ENCODE data around the gene FBXO36. TPM values are rescaled to one million over a fixed set of nuclear protein-coding genes. Genes with fewer than 3 reads are reported as not detected.

Gene FBXO36
- total and polyA plus RNA-seq, 10 of the 15 experiments (the other 5 are each of a cell fraction or from before 2014, with no cell fraction given), result 0.79 to 2.7 (median 1.3) TPM

DNA sequence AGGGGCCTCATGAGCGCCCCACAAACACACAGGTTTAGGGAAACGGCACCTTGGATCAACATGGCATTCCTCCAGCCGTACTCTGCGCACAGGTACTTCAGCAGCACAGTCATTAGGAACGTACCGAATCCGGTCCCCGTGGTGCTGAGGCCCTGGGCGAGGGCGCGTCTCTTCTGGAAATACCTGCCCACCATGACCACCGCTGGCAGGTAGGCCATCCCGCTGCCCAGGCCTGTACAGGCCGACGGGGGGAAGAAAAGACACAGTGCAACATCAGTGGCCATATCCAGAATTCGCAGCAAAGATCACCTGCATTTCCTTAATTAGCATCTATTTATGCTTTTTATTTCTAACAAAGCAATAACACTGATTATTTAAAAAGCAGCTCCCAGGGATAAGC lies 124.2 kb downstream of the FBXO36 start (continued):
- no peak for TF ChIP-seq FOS (IDR thresholded peaks at IDR 0.05; ENCODE audit: borderline replicate concordance, extremely low read depth, insufficient read length)
- no peak for TF ChIP-seq SP1 (IDR thresholded peaks at IDR 0.05; ENCODE audit: low read depth, low read length)
- no peak for TF ChIP-seq SPI1 (IDR thresholded peaks at IDR 0.05; ENCODE audit: borderline replicate concordance, insufficient read depth, low read depth, low read length)

DNA sequence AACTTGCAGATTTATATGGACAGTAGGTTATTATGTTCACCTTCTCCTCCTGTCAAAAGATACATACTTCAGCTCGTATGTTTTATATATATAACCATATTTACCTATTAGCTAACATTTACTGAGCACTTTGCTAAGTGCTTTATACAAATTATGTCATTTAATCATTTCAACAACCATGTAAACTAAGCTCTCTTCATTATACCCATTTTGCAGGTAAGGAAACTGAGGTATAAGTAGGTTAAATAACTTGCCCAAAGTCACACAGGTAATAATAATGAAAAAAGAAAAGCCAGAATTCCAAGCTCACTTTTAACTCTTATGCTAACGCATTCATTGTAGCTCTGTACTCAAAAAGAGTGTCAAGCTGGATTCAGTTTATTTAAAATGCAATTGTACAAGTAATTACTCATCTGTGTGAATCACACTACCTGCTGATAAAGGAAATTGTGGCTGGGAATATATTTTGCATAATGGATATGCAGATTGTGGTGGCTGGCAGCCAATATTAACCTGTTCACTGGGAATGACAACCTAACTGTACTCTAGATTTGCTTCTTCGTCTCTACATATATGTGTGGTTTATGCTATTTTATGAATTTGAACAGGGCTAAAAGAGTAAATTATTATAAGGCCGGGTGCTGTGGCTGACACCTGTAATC lies 125.8 kb downstream of the FBXO36 start:
- in situ Hi-C loops (cut with MboI), result no loop called here
- H2AFZ ChIP-seq (ENCODE audit: control insufficient read depth, low read depth, low read length), result no peak overlapping the region; the same call in 1 of the 2 replicates
- H3K9ac ChIP-seq (ENCODE audit: control insufficient read depth, insufficient read depth, low read length), result no peak overlapping the region
- H3K27me3 ChIP-seq (replicated peaks in 1 of 2; ENCODE audit: control insufficient read depth in 2 of 2, insufficient read depth in 2 of 2, low read length in 1 of 2), result no peaks in the 10 kb centered on the region
- no peak overlapping the region for H3K27ac ChIP-seq (ENCODE audit: control insufficient read depth, insufficient read depth)
- intact Hi-C loops (cut with micrococcal nuclease; ENCODE audit: unreplicated experiment), result no loop called here
- H3K79me2 ChIP-seq (ENCODE audit: control insufficient read depth, insufficient read depth, low read length), result no peaks in the 10 kb centered on the region
- no peak for TF ChIP-seq MTA3 (IDR thresholded peaks at IDR 0.05; ENCODE audit: borderline replicate concordance, low read length)
- TF ChIP-seq IKZF2 (IDR thresholded peaks at IDR 0.05), result no peak
- TF ChIP-seq DPF2 (IDR thresholded peaks at IDR 0.05), result no peak
- TF ChIP-seq HDAC6 (IDR thresholded peaks at IDR 0.05; ENCODE audit: unreplicated experiment), result no peak
- TF ChIP-seq, protein P1, sequence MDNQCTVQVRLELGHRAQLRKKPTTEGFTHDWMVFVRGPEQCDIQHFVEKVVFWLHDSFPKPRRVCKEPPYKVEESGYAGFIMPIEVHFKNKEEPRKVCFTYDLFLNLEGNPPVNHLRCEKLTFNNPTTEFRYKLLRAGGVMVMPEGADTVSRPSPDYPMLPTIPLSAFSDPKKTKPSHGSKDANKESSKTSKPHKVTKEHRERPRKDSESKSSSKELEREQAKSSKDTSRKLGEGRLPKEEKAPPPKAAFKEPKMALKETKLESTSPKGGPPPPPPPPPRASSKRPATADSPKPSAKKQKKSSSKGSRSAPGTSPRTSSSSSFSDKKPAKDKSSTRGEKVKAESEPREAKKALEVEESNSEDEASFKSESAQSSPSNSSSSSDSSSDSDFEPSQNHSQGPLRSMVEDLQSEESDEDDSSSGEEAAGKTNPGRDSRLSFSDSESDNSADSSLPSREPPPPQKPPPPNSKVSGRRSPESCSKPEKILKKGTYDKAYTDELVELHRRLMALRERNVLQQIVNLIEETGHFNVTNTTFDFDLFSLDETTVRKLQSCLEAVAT (IDR thresholded peaks at IDR 0.05), result no peak
- no TSS peak for BruUV-seq (replicated peaks)
- 46% methylated on average over 4 of the region's 4 CpGs for WGBS (ENCODE audit: insufficient coverage, insufficient replicate concordance, low lambda C conversion rate, missing lambda C conversion rate)
- no peaks in the 10 kb centered on the region for H4K20me1 ChIP-seq (ENCODE audit: control insufficient read depth, insufficient read depth)
- RAD21 ChIA-PET (ENCODE audit: unreplicated experiment), result no interaction called here
- FAIRE-seq (no peak), DNase-seq (ENCODE audit: low read depth, low spot score) (no peak), ATAC-seq (no peak)
- no peaks in the 10 kb centered on the region for H3K4me1 ChIP-seq (ENCODE audit: control insufficient read depth, insufficient read depth, low read length)
- H3K36me3 ChIP-seq (ENCODE audit: control insufficient read depth in 2 of 2, insufficient read depth in 2 of 2, low read length in 1 of 2), result no peaks in the 10 kb centered on the region
- CTCF ChIA-PET, result interaction anchor here (1.0 to 1.6 kb wide), 2 partner anchors 19 to 112 kb away, joined by 5 to 6 read pairs; no protein-coding TSS in a partner anchor
- no peak overlapping the region for H3K4me2 ChIP-seq (ENCODE audit: control insufficient read depth, insufficient read depth)
- POLR2A ChIA-PET, result no interaction called here
- H3K4me3 ChIP-seq, result no peak overlapping the region
- SMC1A ChIA-PET (ENCODE audit: uncharacterized antibody, unreplicated experiment), result interaction anchor here (1.0 kb wide), 1 partner anchor 563 kb away, joined by 3 read pairs; no protein-coding TSS in a partner anchor
- no peaks in the 10 kb centered on the region for H3K9me3 ChIP-seq (replicated peaks; ENCODE audit: control insufficient read depth, insufficient read depth, low read length)

Measured in GM12878 (cell line).